ENCODE measurements around the gene LAMA2. TPM values are rescaled to one million over a fixed set of nuclear protein-coding genes. Genes with fewer than 3 reads are reported as not detected.

Gene LAMA2
- total and polyA plus RNA-seq, 2 donors (not counting 3 experiments of a cell fraction or from before 2014, with no cell fraction given): 0.51 to 0.75 TPM

DNA sequence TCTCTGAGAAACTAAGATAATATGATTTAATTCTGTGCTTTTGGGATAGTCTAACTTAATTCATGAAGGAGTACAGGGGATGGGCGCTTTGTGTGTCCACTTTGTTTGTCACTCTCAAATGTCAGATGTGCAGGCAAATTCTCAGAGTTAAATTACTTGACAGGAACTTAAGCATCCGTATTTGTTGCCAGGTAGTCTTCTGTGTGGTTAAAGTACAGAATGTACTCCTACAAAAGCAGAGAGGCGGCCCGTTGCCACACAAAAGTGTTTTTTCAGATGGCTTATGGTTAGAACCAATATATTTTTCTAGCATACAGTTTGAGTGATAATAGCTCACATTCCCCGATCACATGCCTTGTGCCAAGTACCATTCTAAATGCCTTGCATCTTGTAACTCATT is 234.4 kb downstream of the LAMA2 start:
- Histone ChIP-seq H2AFZ (ENCODE audit: low read depth, low read length) (no peak overlapping the region), H3K9ac (replicated peaks; ENCODE audit: extremely low read depth, insufficient read depth, low read length) (no peak overlapping the region), H3K27ac (ENCODE audit: insufficient read depth, low read depth, low read length) (no peak overlapping the region), H3K4me1 (ENCODE audit: control insufficient read depth, extremely low read depth, insufficient read depth, low read length) (no peaks in the 10 kb centered on the region), H3K9me1 (replicated peaks; ENCODE audit: control insufficient read depth, extremely low read depth, insufficient read depth, low read length) (no peaks in the 10 kb centered on the region), H3K4me2 (ENCODE audit: insufficient read depth, low read length) (no peak overlapping the region), H4K20me1 (replicated peaks; ENCODE audit: control insufficient read depth, extremely low read depth, insufficient read depth, low read length) (no peaks in the 10 kb centered on the region), H3K79me2 (ENCODE audit: control insufficient read depth, insufficient read depth, low read length) (no peaks in the 10 kb centered on the region), H3K36me3 (ENCODE audit: control insufficient read depth in 2 of 2, extremely low read depth in 1 of 2, insufficient read depth in 2 of 2, low read length in 2 of 2) (no peaks in the 10 kb centered on the region), H3K4me3 (replicated peaks in 1 of 3; ENCODE audit: insufficient read depth in 1 of 3, low read depth in 1 of 3, low read length in 3 of 3) (no peak overlapping the region), H3K27me3 (ENCODE audit: control insufficient read depth in 2 of 2, insufficient read depth in 2 of 2, low read length in 2 of 2) (no peaks in the 10 kb centered on the region), H3K9me3 (replicated peaks; ENCODE audit: control insufficient read depth, insufficient read depth, low read length) (no peaks in the 10 kb centered on the region)
- CTCF ChIA-PET: interaction anchor here (2.3 kb wide), 1 partner anchor 13 kb away, joined by 7 read pairs; no protein-coding TSS in a partner anchor
- dilution Hi-C loops (cut with MboI; ENCODE audit: extremely low pct_ligation_motif_present, low sequenced_read_pairs) (no loop called here), intact Hi-C loops (cut with micrococcal nuclease) (no loop called here)
- POLR2A ChIA-PET: no interaction called here
- FAIRE-seq (no peak), DNase-seq (ENCODE audit: low read depth, low spot score) (no peak)
- TF ChIP-seq EZH2 (IDR thresholded peaks at IDR 0.05; ENCODE audit: borderline replicate concordance, low read depth, low read length, severe bottlenecking) (no peak), POLR2A (IDR thresholded peaks at IDR 0.05; ENCODE audit: low read depth, low read length) (no peak), FOS (IDR thresholded peaks at IDR 0.05; ENCODE audit: borderline replicate concordance, insufficient read depth, low read length) (no peak), JUN (IDR thresholded peaks at IDR 0.05; ENCODE audit: borderline replicate concordance, insufficient read depth, insufficient read length, low read depth) (no peak), MAX (IDR thresholded peaks at IDR 0.05; ENCODE audit: insufficient read depth, insufficient read length) (no peak), GATA2 (IDR thresholded peaks at IDR 0.05; ENCODE audit: insufficient read depth, insufficient read length, low read depth, low read length) (no peak), MYC (IDR thresholded peaks at IDR 0.05; ENCODE audit: low read depth, low read length) (no peak), POLR2AphosphoS5 (IDR thresholded peaks at IDR 0.05; ENCODE audit: insufficient read depth, low read depth, low read length) (no peak)
- TF ChIP-seq, protein P1, sequence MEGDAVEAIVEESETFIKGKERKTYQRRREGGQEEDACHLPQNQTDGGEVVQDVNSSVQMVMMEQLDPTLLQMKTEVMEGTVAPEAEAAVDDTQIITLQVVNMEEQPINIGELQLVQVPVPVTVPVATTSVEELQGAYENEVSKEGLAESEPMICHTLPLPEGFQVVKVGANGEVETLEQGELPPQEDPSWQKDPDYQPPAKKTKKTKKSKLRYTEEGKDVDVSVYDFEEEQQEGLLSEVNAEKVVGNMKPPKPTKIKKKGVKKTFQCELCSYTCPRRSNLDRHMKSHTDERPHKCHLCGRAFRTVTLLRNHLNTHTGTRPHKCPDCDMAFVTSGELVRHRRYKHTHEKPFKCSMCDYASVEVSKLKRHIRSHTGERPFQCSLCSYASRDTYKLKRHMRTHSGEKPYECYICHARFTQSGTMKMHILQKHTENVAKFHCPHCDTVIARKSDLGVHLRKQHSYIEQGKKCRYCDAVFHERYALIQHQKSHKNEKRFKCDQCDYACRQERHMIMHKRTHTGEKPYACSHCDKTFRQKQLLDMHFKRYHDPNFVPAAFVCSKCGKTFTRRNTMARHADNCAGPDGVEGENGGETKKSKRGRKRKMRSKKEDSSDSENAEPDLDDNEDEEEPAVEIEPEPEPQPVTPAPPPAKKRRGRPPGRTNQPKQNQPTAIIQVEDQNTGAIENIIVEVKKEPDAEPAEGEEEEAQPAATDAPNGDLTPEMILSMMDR (IDR thresholded peaks at IDR 0.05; ENCODE audit: extremely low read depth in 1 of 2, insufficient read depth in 1 of 2, low read depth in 1 of 2, low read length in 2 of 2): no peak
- no TSS peak for BruUV-seq (replicated peaks)

All from endothelial cell of umbilical vein (primary cell).